Common myeloid progenitor, CD34-positive (primary cell): ENCODE data around the gene ZXDC.

Experiments
- CTCF ChIA-PET: fragments of 350-600 bp; sonication (Branson Sonifier 250); formaldehyde crosslinking; loops from one replicate; lab custom pipeline; 2021; ENCODE audit warnings: antibody characterized with exemption; lab: Charles Lee
- POLR2A ChIA-PET: fragments of 350-600 bp; sonication (Branson Sonifier 250); formaldehyde crosslinking; loops from one replicate; lab custom pipeline; 2021; ENCODE audit warnings: antibody characterized with exemption; lab: Charles Lee
- DNase-seq, 3 donors: peaks; one replicate each; pipeline versions ENCODE4 v3.0.0 to v3.0.0-alpha.2; 2013
- H3K27ac ChIP-seq, 2 experiments: 1 replicate in 1 of 2; 2 replicates in 1 of 2; pipeline ENCODE4 v1.7.0; 2013; ENCODE audit warnings: inconsistent platforms in 2 of 2, low read length in 2 of 2, mild to moderate bottlenecking in 2 of 2, low read depth in 1 of 2, moderate library complexity in 1 of 2; ENCODE audit not compliant: severe bottlenecking in 2 of 2, insufficient read depth in 1 of 2, poor library complexity in 1 of 2
- H3K27me3 ChIP-seq, 5 experiments: replicated peaks in 2 of 5; 1 replicate in 3 of 5; 2 replicates in 2 of 5; pipeline versions ENCODE4 v1.6.1 to v1.7.0; 2013; ENCODE audit warnings: low read length in 4 of 5, mild to moderate bottlenecking in 2 of 5, moderate library complexity in 2 of 5, inconsistent platforms in 1 of 5; ENCODE audit not compliant: insufficient read depth in 5 of 5, control insufficient read depth in 4 of 5
- H3K36me3 ChIP-seq, 4 experiments: 1 replicate in 2 of 4; 2 replicates in 2 of 4; pipeline versions ENCODE4 v1.6.1 to v1.7.0; 2013; ENCODE audit warnings: low read length in 3 of 4, control low read depth in 1 of 4, mild to moderate bottlenecking in 1 of 4; ENCODE audit not compliant: control insufficient read depth in 4 of 4, insufficient read depth in 4 of 4
- H3K4me1 ChIP-seq, 4 experiments: 1 replicate in 3 of 4; 2 replicates in 1 of 4; pipeline versions ENCODE4 v1.6.1 to v1.7.1; 2013; ENCODE audit warnings: low read length in 3 of 4, mild to moderate bottlenecking in 3 of 4, control low read depth in 1 of 4, inconsistent platforms in 1 of 4, moderate library complexity in 1 of 4; ENCODE audit not compliant: control insufficient read depth in 4 of 4, insufficient read depth in 4 of 4; ENCODE audit errors: control extremely low read depth in 1 of 4
- H3K4me3 ChIP-seq, 7 experiments: 1 replicate in 4 of 7; 2 replicates in 3 of 7; pipeline versions ENCODE4 v1.5.1 to v1.7.0; 2013; ENCODE audit warnings: mild to moderate bottlenecking in 7 of 7, low read length in 6 of 7, moderate library complexity in 6 of 7, inconsistent platforms in 2 of 7, low read depth in 2 of 7, control low read depth in 1 of 7; ENCODE audit not compliant: insufficient read depth in 4 of 7, control insufficient read depth in 1 of 7; ENCODE audit errors: extremely low read depth in 1 of 7
- H3K9me3 ChIP-seq, 5 experiments: 1 replicate in 4 of 5; 2 replicates in 1 of 5; pipeline versions ENCODE4 v1.6.1 to v1.7.1; 2013; ENCODE audit warnings: low read length in 4 of 5, mild to moderate bottlenecking in 2 of 5, inconsistent platforms in 1 of 5, low read depth in 1 of 5, moderate library complexity in 1 of 5; ENCODE audit not compliant: control insufficient read depth in 4 of 5, insufficient read depth in 2 of 5; ENCODE audit errors: control extremely low read depth in 1 of 5
- WGBS: methylation state at CpG from one replicate; pipeline ENCODE4 v1.1.5; 2013; ENCODE audit not compliant: insufficient coverage; 5-methylcytosine and 5-hydroxymethylcytosine counted together

The ZXDC gene

DNA sequence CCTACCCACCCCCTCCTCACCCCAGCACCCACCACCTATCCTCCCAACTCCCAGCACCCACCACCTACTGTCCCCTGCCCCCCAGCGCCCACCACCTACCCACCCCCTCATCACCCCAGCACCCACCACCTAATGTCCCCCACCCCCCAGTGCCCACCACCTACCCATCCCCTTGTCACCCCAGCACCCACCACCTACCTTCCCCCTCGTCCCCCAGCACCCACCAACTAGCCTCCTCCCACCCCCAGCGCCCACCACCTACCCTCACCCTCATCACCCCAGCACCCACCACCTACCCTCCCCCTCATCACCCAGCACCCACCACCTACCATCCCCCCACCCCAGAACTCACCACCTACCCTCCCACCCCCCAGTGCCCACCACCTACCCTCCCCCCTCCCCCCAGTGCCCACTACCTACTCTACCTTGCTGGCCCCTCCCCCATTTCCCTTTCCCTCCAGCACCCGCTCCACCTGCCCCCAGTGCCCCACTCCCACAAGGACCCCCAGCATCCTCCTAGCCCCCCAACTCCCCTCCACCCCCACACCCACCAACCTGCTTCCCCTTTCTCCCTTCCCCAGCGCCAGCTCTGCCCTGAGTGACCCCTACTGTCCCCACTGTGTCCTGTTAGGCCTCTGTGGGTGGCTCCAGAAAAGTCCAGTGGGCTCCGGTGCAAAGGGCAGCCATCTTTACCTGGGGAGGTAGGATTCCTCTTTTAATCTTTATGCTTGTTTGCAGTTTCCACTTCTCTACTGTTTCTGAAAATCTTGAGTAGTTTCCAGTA lies 40.7 kb upstream of the ZXDC start:
- Histone ChIP-seq H3K4me1 (peaks cover 0 to 15% (median 2%) of the 10 kb centered on the region in 4 experiments), H3K27ac (no peak overlapping the region), H3K36me3 (no peaks in the 10 kb centered on the region), H3K27me3 (no peaks in the 10 kb centered on the region), H3K4me3 (no peak overlapping the region), H3K9me3 (no peaks in the 10 kb centered on the region)
- ChIA-PET POLR2A (no interaction called here), CTCF (no interaction called here)
- 0% methylated on average over 1 of the region's 6 CpGs for WGBS
- DNase-seq = no peak

DNA sequence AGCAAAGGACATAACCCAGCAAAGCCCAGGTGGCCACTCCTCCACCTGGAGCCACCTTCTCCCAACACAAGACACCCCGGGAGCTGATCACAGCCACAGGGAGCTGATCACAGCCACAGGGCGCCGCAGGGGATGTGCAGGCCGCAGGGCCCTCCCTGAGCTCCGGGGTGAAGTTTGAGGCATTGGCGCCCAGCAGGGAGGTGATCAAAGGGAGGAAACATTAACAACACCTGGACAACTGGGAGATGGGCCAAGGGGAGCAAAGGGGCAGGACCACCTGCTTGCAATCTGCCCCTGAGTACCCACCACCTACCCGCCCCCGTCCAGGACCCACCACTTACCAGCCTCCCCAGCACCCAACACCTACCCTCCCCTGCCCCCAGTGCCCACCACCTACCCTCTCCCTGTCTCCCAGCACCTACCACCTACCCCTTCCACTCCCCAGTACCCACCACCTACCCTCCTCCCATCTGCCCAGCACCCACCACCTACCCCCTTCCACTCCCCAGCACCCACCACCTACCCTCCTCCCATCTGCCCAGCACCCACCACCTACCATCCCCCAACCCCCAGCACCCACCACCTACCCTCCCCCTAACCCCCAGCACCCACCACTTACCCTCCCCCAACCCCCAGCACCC lies 39.5 kb upstream of the ZXDC start:
- H3K27ac ChIP-seq = no peak overlapping the region

DNA sequence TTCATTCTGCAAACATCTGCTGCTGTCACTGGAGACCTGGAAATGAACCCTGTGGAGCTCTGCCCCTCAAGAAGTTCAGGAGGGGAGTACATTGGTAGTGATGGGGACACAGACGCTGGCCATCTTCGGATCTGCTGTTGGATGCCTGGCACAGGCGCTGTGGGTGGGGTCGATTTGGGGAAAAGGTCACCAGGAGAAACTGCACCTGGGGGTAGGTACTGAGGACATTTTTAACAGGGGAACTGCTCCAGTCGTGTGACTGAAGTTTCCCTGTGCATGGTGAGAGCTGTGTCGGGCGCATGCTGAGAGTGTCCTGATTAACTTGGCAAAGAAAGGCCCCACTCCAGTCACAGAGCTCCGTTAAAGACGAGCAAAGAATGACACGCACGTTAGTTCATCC lies 38.5 kb upstream of the ZXDC start:
- no peak for DNase-seq
- WGBS = 95% methylated on average over 11 of the region's 11 CpGs
- Histone ChIP-seq H3K4me3 (no peak overlapping the region), H3K4me1 (peaks cover 1 to 19% (median 3%) of the 10 kb centered on the region in 4 experiments), H3K36me3 (no peaks in the 10 kb centered on the region), H3K27ac (no peak overlapping the region), H3K9me3 (no peaks in the 10 kb centered on the region), H3K27me3 (no peaks in the 10 kb centered on the region)
- ChIA-PET CTCF (interaction anchor here (1.5 kb wide), 1 partner anchor 43 kb away, joined by 3 read pairs; no protein-coding TSS in a partner anchor), POLR2A (no interaction called here)

More for the DNA sequence above, 39.5 kb upstream of the ZXDC start:
- ChIA-PET POLR2A (no interaction called here), CTCF (interaction anchor here (1.5 kb wide), 1 partner anchor 44 kb away, joined by 3 read pairs; no protein-coding TSS in a partner anchor)
- Histone ChIP-seq H3K9me3 (no peaks in the 10 kb centered on the region), H3K36me3 (no peaks in the 10 kb centered on the region), H3K4me1 (peaks cover 1 to 22% (median 3%) of the 10 kb centered on the region in 4 experiments), H3K27me3 (no peaks in the 10 kb centered on the region), H3K4me3 (no peak overlapping the region)
- WGBS = 91% methylated on average over 8 of the region's 8 CpGs
- no peak for DNase-seq

DNA sequence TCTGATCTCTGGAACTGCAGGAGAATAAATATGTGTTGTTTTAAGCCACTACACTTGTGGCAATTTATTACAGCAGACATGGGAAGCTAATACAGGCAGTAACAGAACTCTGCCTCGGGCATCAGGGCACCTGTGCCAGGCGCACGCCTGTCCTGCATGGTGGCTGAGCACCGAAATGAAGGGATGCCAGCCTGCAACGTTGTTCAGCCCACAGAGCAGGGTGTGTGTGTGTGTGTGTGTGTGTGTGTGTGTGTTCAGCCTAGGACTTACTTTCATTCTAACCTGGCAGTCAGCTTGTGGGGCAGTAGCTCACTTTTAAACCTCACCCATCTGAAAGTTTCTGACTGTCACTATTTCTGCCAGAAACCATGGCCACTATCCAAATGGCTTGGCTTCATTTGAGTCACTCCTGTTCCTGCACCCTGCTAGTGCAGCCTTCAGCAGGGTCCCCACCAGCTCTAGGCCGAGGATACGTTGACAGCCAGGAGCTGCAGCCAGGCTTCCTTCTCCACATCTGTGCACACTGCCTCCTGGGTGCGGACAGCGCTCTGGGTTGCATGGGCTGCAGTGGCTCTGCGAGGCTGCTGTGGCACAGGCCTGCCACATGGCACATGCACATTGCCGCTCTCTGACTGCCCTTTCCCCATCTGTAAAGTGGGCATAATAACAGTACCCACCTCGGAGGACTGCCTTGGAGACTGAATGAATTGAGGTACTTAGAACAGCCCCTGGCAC lies 37.4 kb upstream of the ZXDC start:
- Histone ChIP-seq H3K27ac (no peak overlapping the region), H3K27me3 (no peaks in the 10 kb centered on the region), H3K36me3 (no peaks in the 10 kb centered on the region), H3K4me1 (peaks cover 1 to 15% (median 3%) of the 10 kb centered on the region in 4 experiments), H3K9me3 (no peaks in the 10 kb centered on the region), H3K4me3 (no peak overlapping the region)
- ChIA-PET CTCF (interaction anchor here (1.2 kb wide), 1 partner anchor 10 kb away, joined by 5 read pairs; no protein-coding TSS in a partner anchor), POLR2A (interaction anchor here (0.7 kb wide), 1 partner anchor 1278 kb away, joined by 3 read pairs; no protein-coding TSS in a partner anchor)
- WGBS = 97% methylated on average over 11 of the region's 12 CpGs
- no peak for DNase-seq

DNA sequence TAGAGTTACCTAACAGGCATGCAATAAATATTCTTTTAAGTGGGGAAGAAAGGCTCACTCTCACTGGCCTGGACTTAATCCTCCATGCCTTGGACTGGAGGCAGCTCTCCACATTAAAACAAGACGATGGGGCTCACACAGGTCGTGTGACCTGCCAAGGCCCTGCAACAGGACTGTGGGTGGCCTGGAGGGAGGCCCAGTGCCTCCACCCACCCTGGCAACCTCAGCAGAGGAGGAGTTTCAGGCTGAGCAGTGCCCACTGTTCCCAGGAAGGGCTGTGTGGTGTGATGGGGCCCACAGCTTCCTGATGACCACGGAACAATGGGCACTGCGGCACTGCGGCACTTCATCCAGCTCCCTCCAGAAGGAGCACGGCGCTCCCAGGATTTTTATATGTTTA lies 36.3 kb upstream of the ZXDC start:
- 85% methylated on average over 7 of the region's 7 CpGs for WGBS
- H3K27ac ChIP-seq = no peak overlapping the region
- H3K4me3 ChIP-seq = no peak overlapping the region
- H3K9me3 ChIP-seq = no peaks in the 10 kb centered on the region
- CTCF ChIA-PET = interaction anchor here (1.0 to 3.1 kb wide), 4 partner anchors 8 to 19 kb away, joined by 3 to 19 read pairs (median 4); no protein-coding TSS in a partner anchor
- POLR2A ChIA-PET = no interaction called here
- no peaks in the 10 kb centered on the region for H3K27me3 ChIP-seq
- peaks cover 1 to 15% (median 3%) of the 10 kb centered on the region in 4 experiments for H3K4me1 ChIP-seq
- DNase-seq = no peak
- no peaks in the 10 kb centered on the region for H3K36me3 ChIP-seq

DNA sequence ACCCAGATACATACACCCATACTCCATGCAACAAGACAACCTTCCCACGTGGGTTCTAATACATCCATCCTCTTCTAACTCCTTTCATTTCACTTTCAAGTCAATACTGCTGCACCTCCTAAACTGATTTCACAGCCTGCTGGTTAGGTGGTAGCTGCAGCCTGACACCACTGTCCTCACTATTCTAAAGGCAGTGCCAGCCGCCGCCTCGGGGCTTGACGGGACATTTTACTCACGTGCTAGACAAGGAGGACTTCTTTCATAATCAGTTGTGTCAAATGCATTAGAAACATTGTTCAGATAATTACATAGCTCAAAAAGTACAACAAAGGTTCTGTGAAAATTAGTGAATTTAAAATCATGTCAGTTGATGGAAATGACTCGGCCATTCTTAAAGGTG lies 35.6 kb upstream of the ZXDC start:
- Histone ChIP-seq H3K4me1 (peaks cover 1 to 15% (median 3%) of the 10 kb centered on the region in 4 experiments), H3K36me3 (no peaks in the 10 kb centered on the region), H3K4me3 (no peak overlapping the region), H3K27me3 (no peaks in the 10 kb centered on the region), H3K9me3 (no peaks in the 10 kb centered on the region), H3K27ac (no peak overlapping the region)
- ChIA-PET POLR2A (no interaction called here), CTCF (interaction anchor here (1.0 to 3.1 kb wide), 4 partner anchors 9 to 18 kb away, joined by 3 to 19 read pairs (median 4); no protein-coding TSS in a partner anchor)
- DNase-seq = no peak
- WGBS = 83% methylated on average over 1 of the region's 7 CpGs
